Right lobe of liver (tissue), 6 donors: Measurements from ENCODE around the gene C6orf89. TPM values are rescaled to one million over a fixed set of nuclear protein-coding genes. Genes with fewer than 3 reads are reported as not detected.
A peak's percentile ranks its signal among the peaks of the same experiment; 100 is the strongest.
"Not testable (repeated sequence)": the region's sequence is repeated elsewhere in the genome, so short reads cannot be mapped to it uniquely, and the experiment has no call there.

Experiments used
- ATAC-seq, 4 donors: fragments of 200-7000 bp; cut with Tn5 transposase; one replicate each; pipeline ENCODE4 v1.9.1; 2020; ENCODE audit warnings: mild to moderate bottlenecking in 4 of 4, moderate library complexity in 4 of 4
- DNase-seq, 3 donors: peaks; one replicate each; pipeline ENCODE4 v3.0.0-alpha.2; 2020
- H3K27ac ChIP-seq, 3 donors: fragments of 200-600 bp; one replicate each; pipeline ENCODE4 v1.8.0; 2022
- H3K27me3 ChIP-seq, 2 donors: fragments of 200-600 bp; one replicate each; pipeline ENCODE4 v1.8.0; 2022
- H3K36me3 ChIP-seq, 4 donors: fragments of 200-600 bp; sonication (generic) in 1 of 4; one replicate each; pipeline versions ENCODE4 v1.5.1 to v1.8.0; 2017 to 2022; ENCODE audit warnings: control low read depth in 1 of 4
- H3K4me1 ChIP-seq, 4 donors: fragments of 200-600 bp; sonication (generic) in 1 of 4; one replicate each; pipeline versions ENCODE4 v1.5.1 to v1.8.0; 2017 to 2022; ENCODE audit warnings: control low read depth in 1 of 4
- H3K4me3 ChIP-seq, 3 donors: fragments of 200-600 bp; one replicate each; pipeline ENCODE4 v1.8.0; 2022
- H3K9me3 ChIP-seq, 4 donors: fragments of 200-600 bp; sonication (generic) in 1 of 4; one replicate each; pipeline versions ENCODE4 v1.5.1 to v1.8.0; 2017 to 2022; ENCODE audit warnings: control low read depth in 1 of 4
- CTCF ChIP-seq, 4 donors: fragments of 200-600 bp in 3 of 4; fragments of 450-650 bp in 1 of 4; IDR thresholded peaks; one replicate each; pipeline versions ENCODE4 v1.5.1 to v1.8.0; 2016 to 2022; ENCODE audit warnings: antibody characterized with exemption in 4 of 4, mild to moderate bottlenecking in 2 of 4
- POLR2A ChIP-seq: fragments of 450-650 bp; IDR thresholded peaks from one replicate; pipeline ENCODE4 v1.6.1; 2017; ENCODE audit warnings: antibody characterized with exemption, mild to moderate bottlenecking
- WGBS: methylation state at CpG from one replicate; pipeline ENCODE4 v1.1.6; 2018; ENCODE audit warnings: low coverage, low lambda C conversion rate; ENCODE audit not compliant: insufficient coverage; ENCODE audit errors: missing lambda C conversion rate; 5-methylcytosine and 5-hydroxymethylcytosine counted together
- intact Hi-C, 2 donors: fragments of 100-400 bp; cut with DNase I; formaldehyde crosslinking; loops; one replicate each; pipeline versions ENCODE4 v1.11.2 to v1.14.1; 2022
- total RNA-seq, 6 experiments: library from RNA; depleted of rRNA in 2 of 6; stranded (reverse); fragments of >200 nt in 2 of 6; fragmentation: NEBNext Ultra II Directional in 3 of 6; extraction: Animal tissue kit (Norgen Biotek cat#: 25700) in 3 of 6; gene quantifications; one replicate each; pipeline versions ENCODE4 v1.1.0 to v1.2.4, GENCODE V29; 2016 to 2023
- donor health status: DM: no; HTN: yes; CAD: no.
- donor health status: DM: no; HTN: no; CAD: no.
- donor health status: DM: no; HTN: no; CAD: no.
- donor health status: DM: no; HTN: yes; CAD: no.
- donor health status: DM: no; HTN: yes; CAD: no.

Gene C6orf89
- total RNA-seq, 6 experiments from 2014 or later: 29.0 to 37.0 (median 32.1) TPM

GRCh38 chr6:36937896-36938295, 52.1 kb downstream of the C6orf89 start:
- Histone ChIP-seq H3K27me3 (no peaks in the 10 kb centered on the region), H3K4me3 (no peak overlapping the region), H3K9me3 (no peaks in the 10 kb centered on the region), H3K4me1 (no peaks in the 10 kb centered on the region), H3K27ac (no peak overlapping the region), H3K36me3 (no peaks in the 10 kb centered on the region)
- intact Hi-C loops: no loop called here
- DNase-seq (peak in 1 of 3 donors; percentile 28), ATAC-seq (no peak)
- TF ChIP-seq CTCF (IDR thresholded peaks at IDR 0.05): no peak
- no peak for TF ChIP-seq POLR2A
- 85% methylated on average over 5 of the region's 6 CpGs for WGBS

- no peak for ATAC-seq
- Histone ChIP-seq H3K36me3 (no peaks in the 10 kb centered on the region), H3K9me3 (no peaks in the 10 kb centered on the region), H3K4me1 (no peaks in the 10 kb centered on the region), H3K4me3 (no peak overlapping the region), H3K27ac (no peak overlapping the region), H3K27me3 (no peaks in the 10 kb centered on the region)
- TF ChIP-seq CTCF (IDR thresholded peaks at IDR 0.05) (no peak), POLR2A (no peak)
- 100% methylated on average over 1 of the region's 4 CpGs for WGBS
- peak in 1 of 3 donors; percentile 21 for DNase-seq
- intact Hi-C loops: no loop called here
Measured at GRCh38 chr6:36938536-36938935, 52.8 kb downstream of the C6orf89 start.

- H3K27me3 ChIP-seq, H3K27ac ChIP-seq, intact Hi-C loops, DNase-seq, H3K9me3 ChIP-seq, H3K4me1 ChIP-seq, H3K36me3 ChIP-seq, H3K4me3 ChIP-seq: not testable (repeated sequence)
- 65% methylated on average over 2 of the region's 5 CpGs for WGBS
- ATAC-seq: peak in 1 of 4 donors; percentile 20
Measured at GRCh38 chr6:36939005-36939404, 53.3 kb downstream of the C6orf89 start.

- H3K4me3 ChIP-seq: no peak overlapping the region
- H3K36me3 ChIP-seq: no peaks in the 10 kb centered on the region
- intact Hi-C loops: no loop called here
- DNase-seq: peak in 1 of 3 donors; percentile 24
- H3K27ac ChIP-seq: no peak overlapping the region
- TF ChIP-seq POLR2A (no peak), CTCF (IDR thresholded peaks at IDR 0.05) (no peak)
- H3K9me3 ChIP-seq: no peaks in the 10 kb centered on the region
- no peaks in the 10 kb centered on the region for H3K4me1 ChIP-seq
- H3K27me3 ChIP-seq: no peaks in the 10 kb centered on the region
- ATAC-seq: no peak
- 83% methylated on average over 7 of the region's 10 CpGs for WGBS
Measured at GRCh38 chr6:36940027-36940426, 54.3 kb downstream of the C6orf89 start.

- H3K9me3 ChIP-seq, ATAC-seq, H3K27ac ChIP-seq, intact Hi-C loops, H3K4me1 ChIP-seq, H3K36me3 ChIP-seq, H3K27me3 ChIP-seq, DNase-seq, H3K4me3 ChIP-seq: not testable (repeated sequence)
- 95% methylated on average over 11 of the region's 40 CpGs for WGBS
Measured at GRCh38 chr6:36941561-36941960, 55.8 kb downstream of the C6orf89 start.

- intact Hi-C loops, H3K27me3 ChIP-seq, H3K4me3 ChIP-seq, ATAC-seq, H3K4me1 ChIP-seq, H3K36me3 ChIP-seq, H3K9me3 ChIP-seq, DNase-seq, H3K27ac ChIP-seq: not testable (repeated sequence)
- 36% methylated on average over 1 of the region's 2 CpGs for WGBS
Measured at GRCh38 chr6:36942329-36942728, 56.6 kb downstream of the C6orf89 start.
